Measurements from ENCODE around the gene SERTAD3. TPM values are rescaled to one million over a fixed set of nuclear protein-coding genes. Genes with fewer than 3 reads are reported as not detected.

SERTAD3 gene
- polyA plus RNA-seq, 1 donor (not counting 4 experiments of a cell fraction or from before 2014, with no cell fraction given), result 11.8 TPM

GRCh38 chr19:40400559-40400958, 43.6 kb downstream of the SERTAD3 start:
- Histone ChIP-seq H3K9ac (ENCODE audit: control insufficient read depth, extremely low read depth, insufficient read depth, low read length) (no peak overlapping the region), H3K27ac (ENCODE audit: control insufficient read depth, insufficient read depth, low read length) (no peak overlapping the region), H2AFZ (ENCODE audit: control insufficient read depth, low read length) (no peak overlapping the region), H3K9me1 (ENCODE audit: control insufficient read depth, extremely low read depth, insufficient read depth, low read length) (no peaks in the 10 kb centered on the region), H3K27me3 (ENCODE audit: control insufficient read depth, extremely low read depth, insufficient read depth, low read length) (peaks cover 19% of the 10 kb centered on the region), H3K4me2 (ENCODE audit: control insufficient read depth, extremely low read depth, insufficient read depth, low read depth, low read length) (no peak overlapping the region), H3K36me3 (ENCODE audit: control insufficient read depth in 2 of 2, extremely low read depth in 1 of 2, insufficient read depth in 2 of 2, low read length in 2 of 2) (no peaks in the 10 kb centered on the region), H4K20me1 (ENCODE audit: control insufficient read depth, extremely low read depth, insufficient read depth, low read length) (no peaks in the 10 kb centered on the region), H3K4me3 (ENCODE audit: control insufficient read depth in 2 of 3, extremely low read depth in 1 of 3, insufficient read depth in 2 of 3, low read depth in 1 of 3, low read length in 3 of 3) (no peak overlapping the region), H3K9me3 (ENCODE audit: control insufficient read depth, low read depth, low read length) (no peaks in the 10 kb centered on the region), H3K79me2 (ENCODE audit: control insufficient read depth, insufficient read depth, low read length) (no peaks in the 10 kb centered on the region), H3K4me1 (ENCODE audit: control insufficient read depth, extremely low read depth, insufficient read depth, low read length) (peaks cover 4% of the 10 kb centered on the region)
- dilution Hi-C loops (cut with MboI; ENCODE audit: extremely low pct_ligation_motif_present, low sequenced_read_pairs), result no loop called here
- DNase-seq (ENCODE audit: low read depth, low spot score), result no peak
- TF ChIP-seq EZH2 (IDR thresholded peaks at IDR 0.05; ENCODE audit: low read length), result no peak
- TF ChIP-seq CTCF (optimal IDR thresholded peaks at IDR 0.05 in 1 of 3, IDR thresholded peaks at IDR 0.05 in 1 of 3, conservative IDR thresholded peaks at IDR 0.05 in 1 of 3; ENCODE audit: extremely low read depth in 1 of 3, insufficient read depth in 2 of 3, low read length in 3 of 3), result no peak
- FAIRE-seq, result no peak

GRCh38 chr19:40398417-40399131, 45.6 kb downstream of the SERTAD3 start:
- H3K9me1 ChIP-seq (ENCODE audit: control insufficient read depth, extremely low read depth, insufficient read depth, low read length), result no peaks in the 10 kb centered on the region
- H3K27ac ChIP-seq (ENCODE audit: control insufficient read depth, insufficient read depth, low read length), result no peak overlapping the region
- no peak overlapping the region for H3K9ac ChIP-seq (ENCODE audit: control insufficient read depth, extremely low read depth, insufficient read depth, low read length)
- DNase-seq (ENCODE audit: low read depth, low spot score) (peak; percentile 71), FAIRE-seq (no peak)
- no peaks in the 10 kb centered on the region for H3K79me2 ChIP-seq (ENCODE audit: control insufficient read depth, insufficient read depth, low read length)
- H4K20me1 ChIP-seq (ENCODE audit: control insufficient read depth, extremely low read depth, insufficient read depth, low read length), result no peaks in the 10 kb centered on the region
- H2AFZ ChIP-seq (ENCODE audit: control insufficient read depth, low read length), result peak overlapping the region; percentile 28
- dilution Hi-C loops (cut with MboI; ENCODE audit: extremely low pct_ligation_motif_present, low sequenced_read_pairs), result no loop called here
- no peak overlapping the region for H3K4me3 ChIP-seq (ENCODE audit: control insufficient read depth in 2 of 3, extremely low read depth in 1 of 3, insufficient read depth in 2 of 3, low read depth in 1 of 3, low read length in 3 of 3)
- H3K9me3 ChIP-seq (ENCODE audit: control insufficient read depth, low read depth, low read length), result no peaks in the 10 kb centered on the region
- peak overlapping the region; percentile 23 for H3K4me2 ChIP-seq (ENCODE audit: control insufficient read depth, extremely low read depth, insufficient read depth, low read depth, low read length)
- H3K4me1 ChIP-seq (ENCODE audit: control insufficient read depth, extremely low read depth, insufficient read depth, low read length), result peaks cover 4% of the 10 kb centered on the region
- no peak for TF ChIP-seq CTCF (optimal IDR thresholded peaks at IDR 0.05 in 1 of 3, IDR thresholded peaks at IDR 0.05 in 1 of 3, conservative IDR thresholded peaks at IDR 0.05 in 1 of 3; ENCODE audit: extremely low read depth in 1 of 3, insufficient read depth in 2 of 3, low read length in 3 of 3)
- TF ChIP-seq EZH2 (IDR thresholded peaks at IDR 0.05; ENCODE audit: low read length), result no peak
- no peaks in the 10 kb centered on the region for H3K36me3 ChIP-seq (ENCODE audit: control insufficient read depth in 2 of 2, extremely low read depth in 1 of 2, insufficient read depth in 2 of 2, low read length in 2 of 2)
- H3K27me3 ChIP-seq (ENCODE audit: control insufficient read depth, extremely low read depth, insufficient read depth, low read length), result peaks cover 27% of the 10 kb centered on the region
